SK-N-SH (cell line): ENCODE measurements around the gene DUOXA2.
"Not testable (repeated sequence)": the region's sequence is repeated elsewhere in the genome, so short reads cannot be mapped to it uniquely, and the experiment has no call there.

ENCODE experiments used
- CHD2 ChIP-seq: fragments of 150-350 bp; IDR thresholded peaks from 2 replicates; pipeline ENCODE4 v1.6.1; 2018; ENCODE audit warnings: low read length; ENCODE audit not compliant: partially characterized antibody
- ELF1 ChIP-seq: IDR thresholded peaks from 2 replicates; pipeline ENCODE4 v1.4.0; 2012
- NRF1 ChIP-seq: IDR thresholded peaks from 2 replicates; pipeline ENCODE4 v1.6.1; 2012; ENCODE audit warnings: low read depth, mild to moderate bottlenecking, low read length
- POLR2AphosphoS5 ChIP-seq: IDR thresholded peaks from 2 replicates; pipeline ENCODE4 v1.6.1; 2012; ENCODE audit warnings: low read depth, low read length
- RCOR1 ChIP-seq: fragments of 150-350 bp; IDR thresholded peaks from 2 replicates; pipeline ENCODE4 v1.6.1; 2017; ENCODE audit warnings: antibody characterized with exemption, low read length
- SMC3 ChIP-seq: IDR thresholded peaks from 2 replicates; pipeline ENCODE4 v1.6.1; 2012; ENCODE audit warnings: low read depth, low read length, improper control_type of control experiment
- TAF1 ChIP-seq: IDR thresholded peaks from 2 replicates; pipeline ENCODE4 v1.6.1; 2012; ENCODE audit warnings: low read depth, mild to moderate bottlenecking, low read length, moderate library complexity, borderline replicate concordance
- TF ChIP-seq, protein P1 (sequence below): fragments of 200-600 bp; sonication (generic); IDR thresholded peaks from 2 replicates; pipeline ENCODE4 v1.6.1; 2017; ENCODE audit warnings: antibody characterized with exemption, mild to moderate bottlenecking, moderate library complexity
- TF ChIP-seq, protein P2 (sequence below): fragments of 150-350 bp; IDR thresholded peaks from 2 replicates; pipeline ENCODE4 v1.6.1; 2017; ENCODE audit warnings: antibody characterized with exemption, low read length, low read depth, borderline replicate concordance
- TF ChIP-seq, protein P3 (sequence below): IDR thresholded peaks from 2 replicates; pipeline ENCODE4; 2012

DNA sequence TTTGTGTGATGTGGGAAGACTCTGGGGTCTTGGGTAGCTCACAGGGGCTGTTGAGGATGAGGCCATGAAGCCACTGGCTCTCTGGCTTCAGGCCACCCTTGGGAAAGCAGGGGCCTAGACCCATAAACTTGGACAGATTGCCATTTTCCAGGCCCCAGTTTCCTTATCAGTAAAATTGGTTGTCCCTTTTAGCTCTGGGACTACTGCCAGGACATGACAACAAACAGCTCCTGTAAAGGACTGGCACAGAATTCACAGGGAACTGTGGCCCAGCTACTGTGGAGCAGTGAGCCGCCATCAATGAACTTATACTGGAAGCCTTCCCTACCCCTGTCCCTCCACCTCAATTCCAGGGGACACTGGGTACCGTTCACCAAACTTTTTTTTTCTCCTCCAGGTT, 36.7 kb upstream of the DUOXA2 start:
- TF ChIP-seq, protein P1, sequence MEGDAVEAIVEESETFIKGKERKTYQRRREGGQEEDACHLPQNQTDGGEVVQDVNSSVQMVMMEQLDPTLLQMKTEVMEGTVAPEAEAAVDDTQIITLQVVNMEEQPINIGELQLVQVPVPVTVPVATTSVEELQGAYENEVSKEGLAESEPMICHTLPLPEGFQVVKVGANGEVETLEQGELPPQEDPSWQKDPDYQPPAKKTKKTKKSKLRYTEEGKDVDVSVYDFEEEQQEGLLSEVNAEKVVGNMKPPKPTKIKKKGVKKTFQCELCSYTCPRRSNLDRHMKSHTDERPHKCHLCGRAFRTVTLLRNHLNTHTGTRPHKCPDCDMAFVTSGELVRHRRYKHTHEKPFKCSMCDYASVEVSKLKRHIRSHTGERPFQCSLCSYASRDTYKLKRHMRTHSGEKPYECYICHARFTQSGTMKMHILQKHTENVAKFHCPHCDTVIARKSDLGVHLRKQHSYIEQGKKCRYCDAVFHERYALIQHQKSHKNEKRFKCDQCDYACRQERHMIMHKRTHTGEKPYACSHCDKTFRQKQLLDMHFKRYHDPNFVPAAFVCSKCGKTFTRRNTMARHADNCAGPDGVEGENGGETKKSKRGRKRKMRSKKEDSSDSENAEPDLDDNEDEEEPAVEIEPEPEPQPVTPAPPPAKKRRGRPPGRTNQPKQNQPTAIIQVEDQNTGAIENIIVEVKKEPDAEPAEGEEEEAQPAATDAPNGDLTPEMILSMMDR: not testable (repeated sequence)
- TF ChIP-seq, protein P2, sequence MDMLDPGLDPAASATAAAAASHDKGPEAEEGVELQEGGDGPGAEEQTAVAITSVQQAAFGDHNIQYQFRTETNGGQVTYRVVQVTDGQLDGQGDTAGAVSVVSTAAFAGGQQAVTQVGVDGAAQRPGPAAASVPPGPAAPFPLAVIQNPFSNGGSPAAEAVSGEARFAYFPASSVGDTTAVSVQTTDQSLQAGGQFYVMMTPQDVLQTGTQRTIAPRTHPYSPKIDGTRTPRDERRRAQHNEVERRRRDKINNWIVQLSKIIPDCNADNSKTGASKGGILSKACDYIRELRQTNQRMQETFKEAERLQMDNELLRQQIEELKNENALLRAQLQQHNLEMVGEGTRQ: not testable (repeated sequence)
- TF ChIP-seq, protein P3, sequence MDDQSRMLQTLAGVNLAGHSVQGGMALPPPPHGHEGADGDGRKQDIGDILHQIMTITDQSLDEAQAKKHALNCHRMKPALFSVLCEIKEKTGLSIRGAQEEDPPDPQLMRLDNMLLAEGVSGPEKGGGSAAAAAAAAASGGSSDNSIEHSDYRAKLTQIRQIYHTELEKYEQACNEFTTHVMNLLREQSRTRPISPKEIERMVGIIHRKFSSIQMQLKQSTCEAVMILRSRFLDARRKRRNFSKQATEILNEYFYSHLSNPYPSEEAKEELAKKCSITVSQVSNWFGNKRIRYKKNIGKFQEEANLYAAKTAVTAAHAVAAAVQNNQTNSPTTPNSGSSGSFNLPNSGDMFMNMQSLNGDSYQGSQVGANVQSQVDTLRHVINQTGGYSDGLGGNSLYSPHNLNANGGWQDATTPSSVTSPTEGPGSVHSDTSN: not testable (repeated sequence)
- not testable (repeated sequence) for TF ChIP-seq TAF1, POLR2AphosphoS5, SMC3, CHD2, ELF1, RCOR1, NRF1
